Astrocyte of the spinal cord (primary cell): Measurements from ENCODE around the gene NPAS3.
A peak's percentile ranks its signal among the peaks of the same experiment; 100 is the strongest.

ENCODE experiments used
- DNase-seq: peaks from one replicate; pipeline ENCODE4 v3.0.0; 2011; ENCODE audit warnings: low read depth, low spot score
- H3K4me3 ChIP-seq: 2 replicates; pipeline ENCODE4 v1.5.1; 2011; ENCODE audit warnings: low read depth, mild to moderate bottlenecking, low read length, moderate library complexity
- CTCF ChIP-seq: IDR thresholded peaks from 2 replicates; pipeline ENCODE4 v1.5.1; 2012; ENCODE audit warnings: low read depth, mild to moderate bottlenecking, low read length, inconsistent platforms
- in situ Hi-C: cut with HindIII; loops from 2 replicates; pipeline ENCODE4 v1.10.0; 2017; ENCODE audit warnings: low sequenced_read_pairs

Gene NPAS3

GRCh38 chr14:33163109-33163508 is 224.4 kb downstream of the NPAS3 start:
- peak; percentile 3 for DNase-seq
- in situ Hi-C loops, result no loop called here
- no peak overlapping the region for H3K4me3 ChIP-seq
- TF ChIP-seq CTCF, result no peak

GRCh38 chr14:33163600-33163999 is 224.9 kb downstream of the NPAS3 start:
- DNase-seq, result no peak
- no peak for TF ChIP-seq CTCF
- H3K4me3 ChIP-seq, result no peak overlapping the region
- in situ Hi-C loops, result no loop called here

- no peak overlapping the region for H3K4me3 ChIP-seq
- DNase-seq, result peak; percentile 50
- in situ Hi-C loops, result no loop called here
- TF ChIP-seq CTCF, result no peak
These were observed 226.7 kb downstream of the NPAS3 start for GRCh38 chr14:33165144-33165925.

GRCh38 chr14:33165926-33166289 is 227.2 kb downstream of the NPAS3 start:
- H3K4me3 ChIP-seq, result no peak overlapping the region
- in situ Hi-C loops, result no loop called here
- no peak for DNase-seq
- TF ChIP-seq CTCF, result no peak

- in situ Hi-C loops, result no loop called here
- no peak for TF ChIP-seq CTCF
- no peak for DNase-seq
These were observed 237.3 kb downstream of the NPAS3 start for GRCh38 chr14:33175951-33176350.

GRCh38 chr14:33184587-33184986 is 245.9 kb downstream of the NPAS3 start:
- peak; percentile 17 for DNase-seq
- in situ Hi-C loops, result no loop called here
- peak; percentile 16 for TF ChIP-seq CTCF
- H3K4me3 ChIP-seq, result no peak overlapping the region

More at GRCh38 chr14:33175951-33176350, 237.3 kb downstream of the NPAS3 start:
- no peak overlapping the region for H3K4me3 ChIP-seq
